Esophagus muscularis mucosa (tissue), 4 donors: ENCODE data around the gene SGSM2. TPM values are rescaled to one million over a fixed set of nuclear protein-coding genes. Genes with fewer than 3 reads are reported as not detected.
A peak's percentile ranks its signal among the peaks of the same experiment; 100 is the strongest.

Source experiments
- DNase-seq: peaks from one replicate; pipeline ENCODE4 v3.0.0-alpha.2; 2017; ENCODE audit errors: extremely low spot score
- H3K27ac ChIP-seq, 4 donors: fragments of 200-600 bp; sonication (generic); replicated peaks in 1 of 4; 1 replicate in 3 of 4; 2 replicates in 1 of 4; pipeline ENCODE4 v1.5.1; 2016 to 2019; ENCODE audit warnings: mild to moderate bottlenecking in 1 of 4
- H3K27me3 ChIP-seq, 4 donors: fragments of 200-600 bp; sonication (generic); one replicate each; pipeline versions ENCODE4 v1.5.1 to v1.6.0; 2016 to 2019
- H3K36me3 ChIP-seq, 4 donors: fragments of 200-600 bp; sonication (generic); one replicate each; pipeline ENCODE4 v1.5.1; 2016 to 2019
- H3K4me1 ChIP-seq, 4 donors: fragments of 200-600 bp; sonication (generic); one replicate each; pipeline ENCODE4 v1.5.1; 2016 to 2019
- H3K4me3 ChIP-seq, 4 donors: fragments of 200-600 bp; sonication (generic); 1 replicate in 2 of 4; 2 replicates in 2 of 4; pipeline ENCODE4 v1.5.1; 2016 to 2019; ENCODE audit warnings: mild to moderate bottlenecking in 4 of 4, moderate library complexity in 1 of 4
- H3K9me3 ChIP-seq, 4 donors: fragments of 200-600 bp; sonication (generic); 1 replicate in 3 of 4; 2 replicates in 1 of 4; pipeline ENCODE4 v1.5.1; 2016 to 2019
- CTCF ChIP-seq, 3 experiments: fragments of 200-600 bp in 2 of 3; fragments of 450-650 bp in 1 of 3; sonication (generic) in 2 of 3; IDR thresholded peaks; one replicate each; pipeline ENCODE4 v1.5.1; 2017 to 2019; ENCODE audit warnings: antibody characterized with exemption in 3 of 3, mild to moderate bottlenecking in 2 of 3, moderate library complexity in 1 of 3
- EP300 ChIP-seq: sonication (generic); formaldehyde crosslinking; IDR thresholded peaks from one replicate; pipeline ENCODE4 v1.6.1; 2017; ENCODE audit warnings: antibody characterized with exemption
- POLR2A ChIP-seq: fragments of 450-650 bp; IDR thresholded peaks from one replicate; pipeline ENCODE4 v1.6.1; 2017; ENCODE audit warnings: antibody characterized with exemption, moderate library complexity, mild to moderate bottlenecking, low read depth
- POLR2AphosphoS5 ChIP-seq, 2 donors: sonication (generic); formaldehyde crosslinking; IDR thresholded peaks; one replicate each; pipeline ENCODE4 v1.6.1; 2017; ENCODE audit warnings: antibody characterized with exemption in 2 of 2
- WGBS: methylation state at CpG from one replicate; pipeline ENCODE4 v1.1.5; 2018; 5-methylcytosine and 5-hydroxymethylcytosine counted together
- intact Hi-C: fragments of 100-400 bp; cut with DNase I; formaldehyde crosslinking; loops from one replicate; pipeline ENCODE4 v1.15.1; 2023
- total RNA-seq, 4 donors: library from RNA; depleted of rRNA; stranded (reverse); fragments of >200 nt; gene quantifications; one replicate each; pipeline versions ENCODE4 v1.1.0 to v1.2.1, GENCODE V29; 2016

SGSM2 gene
- total RNA-seq, 4 donors from 2014 or later: 32.0 to 72.2 (median 37.8) TPM

GRCh38 chr17:2297023-2297422 is 40.3 kb upstream of the SGSM2 start:
- 91% methylated on average over 5 of the region's 5 CpGs for WGBS
- no peak for DNase-seq
- Histone ChIP-seq H3K36me3 (peaks cover 20 to 85% (median 76%) of the 10 kb centered on the region in 4 donors), H3K9me3 (no peaks in the 10 kb centered on the region), H3K27me3 (no peaks in the 10 kb centered on the region), H3K27ac (no peak overlapping the region), H3K4me3 (no peak overlapping the region), H3K4me1 (peaks cover 3 to 25% (median 20%) of the 10 kb centered on the region in 4 donors)
- no peak for TF ChIP-seq POLR2AphosphoS5 (IDR thresholded peaks at IDR 0.05)
- no peak for TF ChIP-seq EP300
- TF ChIP-seq CTCF (IDR thresholded peaks at IDR 0.05): no peak
- no peak for TF ChIP-seq POLR2A
- intact Hi-C loops: no loop called here

- WGBS: 88% methylated on average over 7 of the region's 12 CpGs
- intact Hi-C loops: no loop called here
These were observed 38.2 kb upstream of the SGSM2 start for GRCh38 chr17:2299136-2299535.

GRCh38 chr17:2299756-2300155 is 37.5 kb upstream of the SGSM2 start:
- TF ChIP-seq POLR2A (no peak), CTCF (IDR thresholded peaks at IDR 0.05) (no peak), EP300 (no peak), POLR2AphosphoS5 (IDR thresholded peaks at IDR 0.05) (no peak)
- intact Hi-C loops: no loop called here

More at GRCh38 chr17:2299136-2299535, 38.2 kb upstream of the SGSM2 start:
- Histone ChIP-seq H3K4me1 (peaks cover 10 to 35% (median 30%) of the 10 kb centered on the region in 4 donors), H3K27ac (no peak overlapping the region), H3K4me3 (no peak overlapping the region), H3K9me3 (no peaks in the 10 kb centered on the region), H3K27me3 (no peaks in the 10 kb centered on the region), H3K36me3 (peaks cover 10 to 64% (median 57%) of the 10 kb centered on the region in 4 donors)
- no peak for DNase-seq
- TF ChIP-seq CTCF (IDR thresholded peaks at IDR 0.05): no peak
- TF ChIP-seq EP300: no peak
- no peak for TF ChIP-seq POLR2AphosphoS5 (IDR thresholded peaks at IDR 0.05)
- no peak for TF ChIP-seq POLR2A

GRCh38 chr17:2302778-2303203 is 34.5 kb upstream of the SGSM2 start:
- 1% methylated on average over 10 of the region's 12 CpGs for WGBS
- Histone ChIP-seq H3K9me3 (no peaks in the 10 kb centered on the region), H3K4me3 (peak overlapping the region; percentile 89 to 94 (median 92)), H3K36me3 (peaks cover 4 to 33% (median 24%) of the 10 kb centered on the region in 4 donors), H3K4me1 (peaks cover 10 to 36% (median 32%) of the 10 kb centered on the region in 4 donors), H3K27ac (peak overlapping the region; percentile 87 to 96 (median 92)), H3K27me3 (no peaks in the 10 kb centered on the region)
- no peak for DNase-seq
- TF ChIP-seq EP300: no peak
- no peak for TF ChIP-seq CTCF (IDR thresholded peaks at IDR 0.05)
- TF ChIP-seq POLR2AphosphoS5 (IDR thresholded peaks at IDR 0.05): no peak
- no peak for TF ChIP-seq POLR2A
- intact Hi-C loops: no loop called here

More at GRCh38 chr17:2299756-2300155, 37.5 kb upstream of the SGSM2 start:
- no peak overlapping the region for H3K4me3 ChIP-seq
- peaks cover 10 to 39% (median 35%) of the 10 kb centered on the region in 4 donors for H3K4me1 ChIP-seq
- H3K27me3 ChIP-seq: no peaks in the 10 kb centered on the region
- DNase-seq: no peak
- no peak overlapping the region for H3K27ac ChIP-seq
- peaks cover 10 to 57% (median 51%) of the 10 kb centered on the region in 4 donors for H3K36me3 ChIP-seq
- 92% methylated on average over 22 of the region's 22 CpGs for WGBS
- no peaks in the 10 kb centered on the region for H3K9me3 ChIP-seq
